HepG2 (cell line): ENCODE results near the gene SP140L. TPM values are rescaled to one million over a fixed set of nuclear protein-coding genes. Genes with fewer than 3 reads are reported as not detected.

Experiments
- CBX5 ChIP-seq: sonication (generic); formaldehyde crosslinking; IDR thresholded peaks from 2 replicates; pipeline ENCODE4 v1.4.0; 2020; ENCODE audit warnings: missing genetic modification reagents, borderline replicate concordance
- HOXA5 ChIP-seq: sonication (generic); formaldehyde crosslinking; IDR thresholded peaks from 2 replicates; pipeline ENCODE4 v1.4.0; 2020; ENCODE audit warnings: missing genetic modification reagents
- MTA3 ChIP-seq: sonication (generic); formaldehyde crosslinking; IDR thresholded peaks from 2 replicates; pipeline ENCODE4 v1.4.0; 2020; ENCODE audit warnings: missing genetic modification reagents
- NR2C2 ChIP-seq: sonication (generic); formaldehyde crosslinking; IDR thresholded peaks from 2 replicates; pipeline ENCODE4 v1.4.0; 2020; ENCODE audit warnings: missing genetic modification reagents, mild to moderate bottlenecking, moderate library complexity, borderline replicate concordance
- SATB2 ChIP-seq: sonication (generic); formaldehyde crosslinking; IDR thresholded peaks from 2 replicates; pipeline ENCODE4 v1.5.0; 2020; ENCODE audit warnings: missing genetic modification reagents
- SRSF4 ChIP-seq: fragments of 200-400 bp; formaldehyde crosslinking; IDR thresholded peaks from one replicate; pipeline ENCODE4 v1.6.1; 2018; ENCODE audit warnings: mild to moderate bottlenecking, low read depth, low read length, moderate library complexity; ENCODE audit not compliant: poor library complexity, severe bottlenecking
- U2AF2 ChIP-seq: fragments of 200-400 bp; formaldehyde crosslinking; IDR thresholded peaks from 2 replicates; pipeline ENCODE4 v1.6.1; 2017; ENCODE audit warnings: low read depth, mild to moderate bottlenecking, low read length
- ZC3H13 ChIP-seq: sonication (generic); formaldehyde crosslinking; IDR thresholded peaks from 2 replicates; pipeline ENCODE4 v1.8.1; 2023; ENCODE audit warnings: mild to moderate bottlenecking, missing genetic modification reagents, moderate library complexity
- ZNF326 ChIP-seq: sonication (generic); formaldehyde crosslinking; IDR thresholded peaks from 2 replicates; pipeline ENCODE4 v1.4.0; 2020; ENCODE audit warnings: missing genetic modification reagents, borderline replicate concordance
- ZNF501 ChIP-seq: sonication (generic); formaldehyde crosslinking; IDR thresholded peaks from 2 replicates; pipeline ENCODE4 v1.5.1; 2020; ENCODE audit warnings: mild to moderate bottlenecking, moderate library complexity, missing genetic modification reagents
- ZNF552 ChIP-seq: sonication (generic); formaldehyde crosslinking; IDR thresholded peaks from 2 replicates; pipeline ENCODE4 v1.9.0; 2022; ENCODE audit warnings: missing genetic modification reagents, mild to moderate bottlenecking, borderline replicate concordance
- ZNF558 ChIP-seq: sonication (generic); formaldehyde crosslinking; IDR thresholded peaks from 2 replicates; pipeline ENCODE4 v1.9.0; 2022; ENCODE audit warnings: mild to moderate bottlenecking, missing genetic modification reagents, borderline replicate concordance
- ZSCAN20 ChIP-seq: sonication (generic); formaldehyde crosslinking; IDR thresholded peaks from 2 replicates; pipeline ENCODE4 v1.4.0; 2020; ENCODE audit warnings: missing genetic modification reagents, mild to moderate bottlenecking, borderline replicate concordance
- polyA plus RNA-seq, 8 experiments: library from polyadenylated mRNA; depleted of rRNA in 3 of 8; stranded (reverse) in 7 of 8; unstranded in 1 of 8; fragments of >200 nt; fragmentation: Illumina TruSeq in 4 of 8; extraction: Trizol in 4 of 8; gene quantifications; 2 replicates each; pipeline versions ENCODE4 v1.2.1 to v1.2.3, GENCODE V29; 2011 to 2016; ENCODE audit warnings: low read depth in 4 of 8, missing spikeins in 1 of 8, mixed read lengths in 1 of 8; ENCODE audit not compliant: insufficient read depth in 1 of 8
- total RNA-seq, 5 experiments: library from RNA; depleted of rRNA; stranded (reverse); fragments of >200 nt; fragmentation: Illumina TruSeq; extraction: Trizol; gene quantifications; 2 replicates each; pipeline ENCODE4 v1.2.3, GENCODE V29; 2016; ENCODE audit warnings: low read depth in 1 of 5
- TF ChIP-seq, protein P1 (sequence below): sonication (generic); formaldehyde crosslinking; IDR thresholded peaks from 2 replicates; pipeline ENCODE4 v1.4.0; 2020; ENCODE audit warnings: missing genetic modification reagents, borderline replicate concordance
- TF ChIP-seq, protein P2 (sequence below): sonication (generic); formaldehyde crosslinking; IDR thresholded peaks from 2 replicates; pipeline ENCODE4 v1.4.0; 2020; ENCODE audit warnings: mild to moderate bottlenecking, missing genetic modification reagents, borderline replicate concordance
- TF ChIP-seq, protein P3 (sequence below): IDR thresholded peaks from 2 replicates; pipeline ENCODE4 v1.6.1; 2018; ENCODE audit warnings: missing genetic modification reagents, mild to moderate bottlenecking, missing compliant biosample characterization

The SP140L gene
- total and polyA plus RNA-seq, 2 of the 13 experiments (the other 11 are each of a cell fraction or from before 2014, with no cell fraction given) = 10.9 to 17.5 TPM

DNA sequence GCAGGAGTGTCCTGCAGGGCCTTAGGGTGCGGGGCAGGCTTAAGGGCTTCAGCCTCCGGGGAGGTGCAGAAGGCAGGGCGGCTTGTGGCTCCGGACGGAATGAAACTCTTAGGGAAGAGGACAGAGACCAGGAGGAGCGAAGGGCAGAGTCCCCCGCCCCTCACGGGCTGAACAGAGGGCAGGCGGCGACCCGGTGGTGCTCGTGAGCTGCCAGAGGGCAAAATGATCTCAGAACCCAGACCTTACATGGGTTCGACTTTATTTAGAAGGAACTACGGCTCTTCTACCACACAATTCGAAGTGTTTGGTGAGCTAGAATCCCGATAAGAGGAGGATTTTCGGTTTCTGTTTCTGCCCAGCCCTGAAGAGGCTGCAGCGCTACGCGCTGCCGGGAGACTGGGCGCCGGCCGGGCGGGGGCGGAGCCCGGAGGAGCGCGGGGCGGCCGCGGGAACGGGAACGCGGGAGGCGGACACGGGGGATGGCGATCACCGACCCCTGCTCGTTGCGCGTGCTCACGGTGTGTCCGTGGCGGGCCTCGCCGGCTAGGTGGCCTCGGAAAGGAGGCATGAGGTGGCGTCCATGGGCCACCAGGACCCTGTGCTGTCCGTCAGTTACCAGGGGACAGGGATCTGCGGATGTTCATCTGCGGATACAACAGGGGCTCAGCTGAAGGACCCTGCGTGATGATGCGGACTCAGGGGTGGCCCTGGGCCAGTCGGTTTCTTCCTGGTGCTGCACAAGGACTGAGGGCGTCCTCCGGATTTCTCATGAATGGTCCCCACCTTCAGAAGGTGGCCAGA, 84.8 kb downstream of the SP140L start (continued):
- TF ChIP-seq ZC3H13 (CRISPR knock-in tag) = 0 out of 2 replicates have a peak, but pooled peaks have one; percentile 74
- no peak for TF ChIP-seq U2AF2
- peak; percentile 63 for TF ChIP-seq NR2C2 (CRISPR knock-in tag)
- peak; percentile 60; the same call in 1 of the 2 replicates for TF ChIP-seq ZNF501
- TF ChIP-seq, protein P1, sequence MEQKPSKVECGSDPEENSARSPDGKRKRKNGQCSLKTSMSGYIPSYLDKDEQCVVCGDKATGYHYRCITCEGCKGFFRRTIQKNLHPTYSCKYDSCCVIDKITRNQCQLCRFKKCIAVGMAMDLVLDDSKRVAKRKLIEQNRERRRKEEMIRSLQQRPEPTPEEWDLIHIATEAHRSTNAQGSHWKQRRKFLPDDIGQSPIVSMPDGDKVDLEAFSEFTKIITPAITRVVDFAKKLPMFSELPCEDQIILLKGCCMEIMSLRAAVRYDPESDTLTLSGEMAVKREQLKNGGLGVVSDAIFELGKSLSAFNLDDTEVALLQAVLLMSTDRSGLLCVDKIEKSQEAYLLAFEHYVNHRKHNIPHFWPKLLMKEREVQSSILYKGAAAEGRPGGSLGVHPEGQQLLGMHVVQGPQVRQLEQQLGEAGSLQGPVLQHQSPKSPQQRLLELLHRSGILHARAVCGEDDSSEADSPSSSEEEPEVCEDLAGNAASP (CRISPR knock-in tag) = no peak; the same call in 1 of the 2 replicates
- TF ChIP-seq ZNF552 = peak; percentile 84
- TF ChIP-seq ZNF326 (CRISPR knock-in tag) = no peak
- TF ChIP-seq, protein P2, sequence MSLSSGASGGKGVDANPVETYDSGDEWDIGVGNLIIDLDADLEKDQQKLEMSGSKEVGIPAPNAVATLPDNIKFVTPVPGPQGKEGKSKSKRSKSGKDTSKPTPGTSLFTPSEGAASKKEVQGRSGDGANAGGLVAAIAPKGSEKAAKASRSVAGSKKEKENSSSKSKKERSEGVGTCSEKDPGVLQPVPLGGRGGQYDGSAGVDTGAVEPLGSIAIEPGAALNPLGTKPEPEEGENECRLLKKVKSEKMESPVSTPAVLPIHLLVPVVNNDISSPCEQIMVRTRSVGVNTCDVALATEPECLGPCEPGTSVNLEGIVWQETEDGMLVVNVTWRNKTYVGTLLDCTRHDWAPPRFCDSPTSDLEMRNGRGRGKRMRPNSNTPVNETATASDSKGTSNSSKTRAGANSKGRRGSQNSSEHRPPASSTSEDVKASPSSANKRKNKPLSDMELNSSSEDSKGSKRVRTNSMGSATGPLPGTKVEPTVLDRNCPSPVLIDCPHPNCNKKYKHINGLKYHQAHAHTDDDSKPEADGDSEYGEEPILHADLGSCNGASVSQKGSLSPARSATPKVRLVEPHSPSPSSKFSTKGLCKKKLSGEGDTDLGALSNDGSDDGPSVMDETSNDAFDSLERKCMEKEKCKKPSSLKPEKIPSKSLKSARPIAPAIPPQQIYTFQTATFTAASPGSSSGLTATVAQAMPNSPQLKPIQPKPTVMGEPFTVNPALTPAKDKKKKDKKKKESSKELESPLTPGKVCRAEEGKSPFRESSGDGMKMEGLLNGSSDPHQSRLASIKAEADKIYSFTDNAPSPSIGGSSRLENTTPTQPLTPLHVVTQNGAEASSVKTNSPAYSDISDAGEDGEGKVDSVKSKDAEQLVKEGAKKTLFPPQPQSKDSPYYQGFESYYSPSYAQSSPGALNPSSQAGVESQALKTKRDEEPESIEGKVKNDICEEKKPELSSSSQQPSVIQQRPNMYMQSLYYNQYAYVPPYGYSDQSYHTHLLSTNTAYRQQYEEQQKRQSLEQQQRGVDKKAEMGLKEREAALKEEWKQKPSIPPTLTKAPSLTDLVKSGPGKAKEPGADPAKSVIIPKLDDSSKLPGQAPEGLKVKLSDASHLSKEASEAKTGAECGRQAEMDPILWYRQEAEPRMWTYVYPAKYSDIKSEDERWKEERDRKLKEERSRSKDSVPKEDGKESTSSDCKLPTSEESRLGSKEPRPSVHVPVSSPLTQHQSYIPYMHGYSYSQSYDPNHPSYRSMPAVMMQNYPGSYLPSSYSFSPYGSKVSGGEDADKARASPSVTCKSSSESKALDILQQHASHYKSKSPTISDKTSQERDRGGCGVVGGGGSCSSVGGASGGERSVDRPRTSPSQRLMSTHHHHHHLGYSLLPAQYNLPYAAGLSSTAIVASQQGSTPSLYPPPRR (CRISPR knock-in tag) = peak; percentile 65; the same call in 1 of the 2 replicates
- TF ChIP-seq SATB2 (CRISPR knock-in tag) = no peak
- no peak for TF ChIP-seq SRSF4
- peak; percentile 84; the same call in 1 of the 2 replicates for TF ChIP-seq ZNF558 (CRISPR knock-in tag)
- peak; percentile 61; the same call in 1 of the 2 replicates for TF ChIP-seq HOXA5 (CRISPR knock-in tag)
- TF ChIP-seq MTA3 (CRISPR knock-in tag) = no peak
- TF ChIP-seq, protein P3, sequence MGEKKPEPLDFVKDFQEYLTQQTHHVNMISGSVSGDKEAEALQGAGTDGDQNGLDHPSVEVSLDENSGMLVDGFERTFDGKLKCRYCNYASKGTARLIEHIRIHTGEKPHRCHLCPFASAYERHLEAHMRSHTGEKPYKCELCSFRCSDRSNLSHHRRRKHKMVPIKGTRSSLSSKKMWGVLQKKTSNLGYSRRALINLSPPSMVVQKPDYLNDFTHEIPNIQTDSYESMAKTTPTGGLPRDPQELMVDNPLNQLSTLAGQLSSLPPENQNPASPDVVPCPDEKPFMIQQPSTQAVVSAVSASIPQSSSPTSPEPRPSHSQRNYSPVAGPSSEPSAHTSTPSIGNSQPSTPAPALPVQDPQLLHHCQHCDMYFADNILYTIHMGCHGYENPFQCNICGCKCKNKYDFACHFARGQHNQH = peak; percentile 76
- TF ChIP-seq ZSCAN20 (CRISPR knock-in tag) = peak; percentile 46
- TF ChIP-seq CBX5 (CRISPR knock-in tag) = 0 out of 2 replicates have a peak, but pooled peaks have one; percentile 41
